ENCODE measurements around the gene RNF213.

Gene RNF213

DNA sequence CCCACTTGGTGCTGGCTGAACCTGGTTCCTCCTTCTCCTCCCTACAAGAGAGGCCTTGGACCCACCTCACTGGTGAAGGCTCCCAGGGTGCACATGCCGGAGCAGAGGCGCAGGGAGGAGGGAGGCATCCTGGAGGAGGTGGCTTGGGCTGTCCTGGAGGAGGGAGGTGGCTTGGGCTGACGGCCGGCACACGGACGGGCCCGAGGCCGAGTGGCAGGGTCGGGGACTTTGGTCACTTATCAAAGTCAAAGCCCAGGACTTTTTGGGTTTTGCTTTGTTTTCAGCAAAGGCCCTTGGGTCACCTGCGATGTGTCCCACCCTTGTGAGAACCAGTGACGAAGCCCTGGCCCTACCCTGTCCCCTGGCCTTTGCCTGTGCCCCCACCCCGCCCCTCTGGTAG, 182.8 kb downstream of the RNF213 start:
- Histone ChIP-seq H3K4me3 (ENCODE audit: low read depth, low read length) (no peak overlapping the region), H3K9me3 (ENCODE audit: severe bottlenecking) (no peaks in the 10 kb centered on the region), H3K27me3 (ENCODE audit: insufficient read depth, low read depth, severe bottlenecking) (no peaks in the 10 kb centered on the region), H3K36me3 (no peaks in the 10 kb centered on the region), H3K27ac (peak overlapping the region; percentile 77)
- no peak for TF ChIP-seq CTCF (IDR thresholded peaks at IDR 0.05; ENCODE audit: low read depth, low read length)
- DNase-seq = peak; percentile 48

- Histone ChIP-seq H3K9me3 (ENCODE audit: severe bottlenecking) (no peaks in the 10 kb centered on the region), H3K27ac (peak overlapping the region; percentile 77), H3K36me3 (no peaks in the 10 kb centered on the region), H3K27me3 (ENCODE audit: insufficient read depth, low read depth, severe bottlenecking) (no peaks in the 10 kb centered on the region), H3K4me3 (ENCODE audit: low read depth, low read length) (peak overlapping the region; percentile 34)
- DNase-seq = peak; percentile 92
- no peak for TF ChIP-seq CTCF (IDR thresholded peaks at IDR 0.05; ENCODE audit: low read depth, low read length)
These were observed 183.4 kb downstream of the RNF213 start for GRCh38 chr17:80443916-80444643.

DNA sequence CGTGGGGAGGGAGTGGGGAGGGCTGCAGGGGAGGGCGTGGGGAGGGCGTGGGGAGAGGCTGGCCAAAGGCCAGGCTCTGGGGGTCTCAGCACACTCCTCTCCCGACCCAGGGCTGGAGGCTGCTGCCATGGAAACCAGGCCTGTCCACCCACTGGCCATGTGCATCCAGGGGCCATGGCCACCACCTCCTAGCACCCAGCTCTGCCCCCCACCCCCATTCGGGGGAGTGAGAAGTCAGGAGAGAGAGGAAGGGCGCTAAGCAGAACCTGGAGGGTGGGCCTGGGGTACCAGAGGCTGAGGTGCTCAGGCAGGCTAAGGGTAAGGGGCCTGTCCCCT, 184.0 kb downstream of the RNF213 start:
- no peak for TF ChIP-seq CTCF (IDR thresholded peaks at IDR 0.05; ENCODE audit: low read depth, low read length)
- DNase-seq = no peak
- Histone ChIP-seq H3K27ac (peak overlapping the region; percentile 50), H3K36me3 (no peaks in the 10 kb centered on the region), H3K9me3 (ENCODE audit: severe bottlenecking) (no peaks in the 10 kb centered on the region), H3K4me3 (ENCODE audit: low read depth, low read length) (no peak overlapping the region), H3K27me3 (ENCODE audit: insufficient read depth, low read depth, severe bottlenecking) (no peaks in the 10 kb centered on the region)

GRCh38 chr17:80445007-80445725, 184.5 kb downstream of the RNF213 start:
- Histone ChIP-seq H3K27me3 (ENCODE audit: insufficient read depth, low read depth, severe bottlenecking) (no peaks in the 10 kb centered on the region), H3K4me3 (ENCODE audit: low read depth, low read length) (no peak overlapping the region), H3K9me3 (ENCODE audit: severe bottlenecking) (no peaks in the 10 kb centered on the region), H3K27ac (peak overlapping the region; percentile 50), H3K36me3 (no peaks in the 10 kb centered on the region)
- peak; percentile 81 for DNase-seq
- TF ChIP-seq CTCF (IDR thresholded peaks at IDR 0.05; ENCODE audit: low read depth, low read length) = no peak

GRCh38 chr17:80445726-80446110, 185.1 kb downstream of the RNF213 start:
- no peak overlapping the region for H3K4me3 ChIP-seq (ENCODE audit: low read depth, low read length)
- no peaks in the 10 kb centered on the region for H3K27me3 ChIP-seq (ENCODE audit: insufficient read depth, low read depth, severe bottlenecking)
- no peak for TF ChIP-seq CTCF (IDR thresholded peaks at IDR 0.05; ENCODE audit: low read depth, low read length)
- no peak for DNase-seq
- no peaks in the 10 kb centered on the region for H3K36me3 ChIP-seq
- no peaks in the 10 kb centered on the region for H3K9me3 ChIP-seq (ENCODE audit: severe bottlenecking)
- H3K27ac ChIP-seq = peak overlapping the region; percentile 50
